Measurements from ENCODE around the gene DNAJC1.

GRCh38 chr10:21751341-21752310 is 251.9 kb downstream of the DNAJC1 start:
- TF ChIP-seq CTCF (IDR thresholded peaks at IDR 0.05; ENCODE audit: insufficient read depth, low read depth, low read length) (no peak), EZH2 (IDR thresholded peaks at IDR 0.05; ENCODE audit: insufficient read depth, low read length) (no peak)

All from astrocyte (in vitro differentiated cells and primary cell).